Lower lobe of right lung (tissue), 2 donors: ENCODE measurements around the gene RECQL5. TPM values are rescaled to one million over a fixed set of nuclear protein-coding genes. Genes with fewer than 3 reads are reported as not detected.

Experiments used
- ATAC-seq, 2 donors: fragments of 200-7000 bp; cut with Tn5 transposase; one replicate each; pipeline ENCODE4 v1.9.1; 2020 to 2022; ENCODE audit warnings: mild to moderate bottlenecking in 2 of 2, moderate library complexity in 2 of 2
- DNase-seq: peaks from one replicate; pipeline ENCODE4 v3.0.0-alpha.2; 2020
- H3K27ac ChIP-seq: fragments of 200-600 bp; one replicate; pipeline ENCODE4 v1.8.0; 2022
- H3K27me3 ChIP-seq: fragments of 200-600 bp; one replicate; pipeline ENCODE4 v1.8.0; 2022; ENCODE audit warnings: low read depth
- H3K36me3 ChIP-seq: fragments of 200-600 bp; one replicate; pipeline ENCODE4 v1.8.0; 2022; ENCODE audit warnings: mild to moderate bottlenecking
- H3K4me1 ChIP-seq: fragments of 200-600 bp; one replicate; pipeline ENCODE4 v1.8.0; 2022
- H3K4me3 ChIP-seq: fragments of 200-600 bp; one replicate; pipeline ENCODE4 v1.8.0; 2022; ENCODE audit warnings: mild to moderate bottlenecking
- H3K9me3 ChIP-seq: fragments of 200-600 bp; one replicate; pipeline ENCODE4 v1.8.0; 2022
- intact Hi-C: fragments of 100-400 bp; cut with DNase I; formaldehyde crosslinking; loops from one replicate; pipeline ENCODE4 v1.11.0; 2022
- total RNA-seq: library from RNA; stranded (reverse); fragmentation: NEBNext Ultra II Directional; extraction: Animal tissue kit (Norgen Biotek cat#: 25700); gene quantifications from one replicate; pipeline ENCODE4 v1.2.1, GENCODE V29; 2021
- TF ChIP-seq, protein P1 (sequence below): fragments of 200-600 bp; IDR thresholded peaks from one replicate; pipeline ENCODE4 v1.8.0; 2022; ENCODE audit warnings: antibody characterized with exemption, mild to moderate bottlenecking
- donor health status: DM: no; HTN: yes; CAD: no; lungs with severe emphysema.

Gene RECQL5
- total RNA-seq, 1 donor from 2014 or later, result 39.4 TPM

DNA sequence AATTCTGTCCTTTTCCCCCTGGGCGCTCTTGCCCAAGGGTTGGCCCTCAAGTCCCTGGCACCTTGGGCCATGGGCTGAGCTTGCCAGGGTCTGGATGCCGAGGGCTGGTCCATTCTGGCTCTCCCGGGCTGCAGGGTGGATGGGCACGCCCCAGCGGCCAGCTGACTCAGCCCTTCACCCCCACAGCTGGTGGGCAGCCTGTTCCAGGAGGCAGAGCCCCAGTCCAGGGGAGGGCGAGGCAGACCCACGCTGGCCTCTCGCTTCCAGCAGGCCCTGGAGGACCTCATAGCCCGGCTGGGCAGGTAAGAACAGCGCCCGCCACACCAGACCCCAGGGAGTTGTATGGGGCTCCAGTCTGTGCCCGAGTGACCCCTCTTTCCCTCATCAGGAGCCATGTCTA is 64.3 kb downstream of the RECQL5 start:
- ATAC-seq (peak in 1 of 2 donors; percentile 32), DNase-seq (no peak)
- H3K4me3 ChIP-seq, result no peak overlapping the region

DNA sequence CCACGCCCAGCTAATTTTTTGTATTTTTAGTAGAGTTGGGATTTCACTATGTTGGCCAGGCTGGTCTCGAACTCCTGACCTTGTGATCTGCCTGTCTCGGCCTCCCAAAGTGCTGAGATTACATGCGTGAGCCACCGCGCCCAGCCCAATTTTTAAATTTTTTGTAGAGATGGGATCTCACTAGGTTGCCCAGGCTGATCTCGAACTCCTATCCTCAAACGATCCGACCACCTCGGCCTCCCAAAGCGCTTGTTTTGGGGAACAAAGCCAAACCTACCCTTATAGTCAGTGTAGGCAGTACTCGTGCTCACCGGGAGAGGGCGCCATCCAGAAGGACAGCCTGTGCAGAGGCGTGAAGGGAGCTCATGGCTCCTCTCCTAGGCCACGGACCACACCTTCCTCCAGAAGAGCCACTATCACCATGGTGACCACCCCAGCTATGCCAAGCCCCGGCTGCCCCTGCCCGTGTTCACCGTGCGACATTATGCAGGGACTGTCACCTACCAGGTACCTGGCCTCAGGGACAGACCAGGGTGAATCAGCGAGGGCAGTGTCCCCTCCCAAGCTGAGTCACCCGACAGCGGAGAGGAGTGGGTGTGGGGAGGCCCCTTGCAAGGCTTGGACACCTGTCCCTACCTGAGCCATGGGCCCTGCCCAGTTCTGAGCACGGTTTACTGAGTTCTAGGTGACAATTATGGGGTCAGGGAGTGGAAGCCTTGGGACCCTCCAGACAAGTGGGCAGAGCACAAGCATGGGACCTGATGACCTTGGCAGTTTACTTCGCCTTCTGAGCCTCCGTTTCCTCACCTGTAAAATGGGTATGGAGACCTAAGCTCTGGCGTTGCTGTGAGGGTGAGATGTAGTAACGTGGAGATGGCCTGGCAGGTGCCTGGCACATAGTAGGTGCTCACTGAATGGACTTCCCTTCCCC is 65.6 kb downstream of the RECQL5 start:
- ATAC-seq (peak; percentile 71 to 84), DNase-seq (peak; percentile 77)
- no peak overlapping the region for H3K4me3 ChIP-seq
- TF ChIP-seq, protein P1, sequence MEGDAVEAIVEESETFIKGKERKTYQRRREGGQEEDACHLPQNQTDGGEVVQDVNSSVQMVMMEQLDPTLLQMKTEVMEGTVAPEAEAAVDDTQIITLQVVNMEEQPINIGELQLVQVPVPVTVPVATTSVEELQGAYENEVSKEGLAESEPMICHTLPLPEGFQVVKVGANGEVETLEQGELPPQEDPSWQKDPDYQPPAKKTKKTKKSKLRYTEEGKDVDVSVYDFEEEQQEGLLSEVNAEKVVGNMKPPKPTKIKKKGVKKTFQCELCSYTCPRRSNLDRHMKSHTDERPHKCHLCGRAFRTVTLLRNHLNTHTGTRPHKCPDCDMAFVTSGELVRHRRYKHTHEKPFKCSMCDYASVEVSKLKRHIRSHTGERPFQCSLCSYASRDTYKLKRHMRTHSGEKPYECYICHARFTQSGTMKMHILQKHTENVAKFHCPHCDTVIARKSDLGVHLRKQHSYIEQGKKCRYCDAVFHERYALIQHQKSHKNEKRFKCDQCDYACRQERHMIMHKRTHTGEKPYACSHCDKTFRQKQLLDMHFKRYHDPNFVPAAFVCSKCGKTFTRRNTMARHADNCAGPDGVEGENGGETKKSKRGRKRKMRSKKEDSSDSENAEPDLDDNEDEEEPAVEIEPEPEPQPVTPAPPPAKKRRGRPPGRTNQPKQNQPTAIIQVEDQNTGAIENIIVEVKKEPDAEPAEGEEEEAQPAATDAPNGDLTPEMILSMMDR, result peak; percentile 76
- no peak overlapping the region for H3K27ac ChIP-seq
- no peaks in the 10 kb centered on the region for H3K27me3 ChIP-seq
- intact Hi-C loops, result no loop called here
- H3K36me3 ChIP-seq, result no peaks in the 10 kb centered on the region
- no peaks in the 10 kb centered on the region for H3K9me3 ChIP-seq
- no peaks in the 10 kb centered on the region for H3K4me1 ChIP-seq

More for the DNA sequence above, 64.3 kb downstream of the RECQL5 start:
- H3K36me3 ChIP-seq, result peaks cover 5% of the 10 kb centered on the region
- no peaks in the 10 kb centered on the region for H3K9me3 ChIP-seq
- no peaks in the 10 kb centered on the region for H3K4me1 ChIP-seq
- intact Hi-C loops, result no loop called here
- TF ChIP-seq, protein P1, result no peak
- no peaks in the 10 kb centered on the region for H3K27me3 ChIP-seq
- H3K27ac ChIP-seq, result no peak overlapping the region

GRCh38 chr17:75596320-75597087 is 70.5 kb downstream of the RECQL5 start:
- no peak overlapping the region for H3K27ac ChIP-seq
- H3K9me3 ChIP-seq, result no peaks in the 10 kb centered on the region
- H3K36me3 ChIP-seq, result no peaks in the 10 kb centered on the region
- no peak overlapping the region for H3K4me3 ChIP-seq
- H3K27me3 ChIP-seq, result no peaks in the 10 kb centered on the region
- TF ChIP-seq, protein P1, result no peak
- H3K4me1 ChIP-seq, result no peaks in the 10 kb centered on the region
- intact Hi-C loops, result no loop called here
- no peak for DNase-seq
- no peak for ATAC-seq

- DNase-seq (no peak), ATAC-seq (no peak)
- TF ChIP-seq, protein P1, result no peak
- Histone ChIP-seq H3K36me3 (no peaks in the 10 kb centered on the region), H3K27me3 (no peaks in the 10 kb centered on the region), H3K27ac (no peak overlapping the region), H3K4me3 (no peak overlapping the region), H3K4me1 (no peaks in the 10 kb centered on the region), H3K9me3 (no peaks in the 10 kb centered on the region)
- intact Hi-C loops, result no loop called here
These were observed 71.0 kb downstream of the RECQL5 start for GRCh38 chr17:75595920-75596313.

DNA sequence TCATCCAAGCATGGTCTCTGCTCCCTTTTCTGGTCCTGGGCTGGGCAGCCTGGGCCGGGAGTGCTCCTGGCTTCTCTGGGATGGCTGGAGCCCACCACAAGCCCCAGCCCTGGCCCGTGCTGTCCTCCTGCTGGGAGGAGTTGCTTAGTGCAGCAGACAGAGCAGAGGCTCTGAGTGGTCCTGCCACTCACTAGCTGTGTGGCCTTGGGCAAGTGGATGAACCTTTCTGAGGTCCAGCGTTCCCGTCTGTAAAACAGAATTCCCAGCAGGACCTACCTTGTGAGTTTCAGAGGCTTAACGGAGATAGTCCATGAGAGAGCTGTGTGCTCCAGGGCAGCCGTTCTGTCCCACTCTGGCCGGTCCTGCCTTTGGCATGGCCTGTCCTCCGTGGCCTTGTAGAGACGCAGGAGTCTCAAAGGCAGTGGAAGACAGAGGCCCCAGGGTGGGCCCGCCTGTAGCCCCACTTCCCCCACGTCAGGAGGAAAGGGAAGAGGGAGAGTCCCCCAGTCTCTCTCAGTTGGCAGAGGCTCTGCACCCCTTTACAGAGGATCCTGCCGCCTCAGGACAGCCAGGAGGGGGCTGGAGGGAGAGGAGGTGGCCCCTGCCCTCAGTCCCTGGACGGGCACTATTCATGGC is 71.6 kb downstream of the RECQL5 start:
- Histone ChIP-seq H3K4me3 (no peak overlapping the region), H3K9me3 (no peaks in the 10 kb centered on the region), H3K27me3 (no peaks in the 10 kb centered on the region), H3K36me3 (peaks cover under 1% of the 10 kb centered on the region), H3K4me1 (peaks cover 4% of the 10 kb centered on the region), H3K27ac (no peak overlapping the region)
- TF ChIP-seq, protein P1, result no peak
- ATAC-seq, result no peak
- no peak for DNase-seq
- intact Hi-C loops, result no loop called here
